ENCODE data around the gene MUS81. TPM values are rescaled to one million over a fixed set of nuclear protein-coding genes. Genes with fewer than 3 reads are reported as not detected.

MUS81 gene
- total and polyA plus RNA-seq, 9 of the 15 experiments (the other 6 are each of a cell fraction or from before 2014, with no cell fraction given) = 13.4 to 118 (median 53.7) TPM

DNA sequence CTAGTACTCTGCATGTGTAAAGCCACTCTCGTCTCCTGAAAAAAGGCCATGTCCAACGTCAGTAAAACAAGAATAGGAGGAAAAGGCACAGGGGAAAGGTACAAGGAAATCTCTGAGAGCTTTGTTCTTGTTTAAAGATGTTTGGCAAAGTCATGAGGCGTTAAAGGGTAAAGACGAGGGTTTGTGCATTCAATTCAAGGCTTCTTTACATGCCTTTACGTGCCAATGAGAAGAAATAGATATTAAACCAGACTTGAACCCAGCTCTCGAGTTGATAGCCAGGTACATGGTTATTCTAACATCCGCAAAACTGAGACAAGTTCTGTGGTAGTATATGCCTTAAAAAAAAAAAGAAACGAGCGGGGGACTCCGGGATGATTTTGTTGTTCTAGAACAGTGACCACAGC, 1.5 kb upstream of the MUS81 start (continued):
- TF ChIP-seq, protein P1, sequence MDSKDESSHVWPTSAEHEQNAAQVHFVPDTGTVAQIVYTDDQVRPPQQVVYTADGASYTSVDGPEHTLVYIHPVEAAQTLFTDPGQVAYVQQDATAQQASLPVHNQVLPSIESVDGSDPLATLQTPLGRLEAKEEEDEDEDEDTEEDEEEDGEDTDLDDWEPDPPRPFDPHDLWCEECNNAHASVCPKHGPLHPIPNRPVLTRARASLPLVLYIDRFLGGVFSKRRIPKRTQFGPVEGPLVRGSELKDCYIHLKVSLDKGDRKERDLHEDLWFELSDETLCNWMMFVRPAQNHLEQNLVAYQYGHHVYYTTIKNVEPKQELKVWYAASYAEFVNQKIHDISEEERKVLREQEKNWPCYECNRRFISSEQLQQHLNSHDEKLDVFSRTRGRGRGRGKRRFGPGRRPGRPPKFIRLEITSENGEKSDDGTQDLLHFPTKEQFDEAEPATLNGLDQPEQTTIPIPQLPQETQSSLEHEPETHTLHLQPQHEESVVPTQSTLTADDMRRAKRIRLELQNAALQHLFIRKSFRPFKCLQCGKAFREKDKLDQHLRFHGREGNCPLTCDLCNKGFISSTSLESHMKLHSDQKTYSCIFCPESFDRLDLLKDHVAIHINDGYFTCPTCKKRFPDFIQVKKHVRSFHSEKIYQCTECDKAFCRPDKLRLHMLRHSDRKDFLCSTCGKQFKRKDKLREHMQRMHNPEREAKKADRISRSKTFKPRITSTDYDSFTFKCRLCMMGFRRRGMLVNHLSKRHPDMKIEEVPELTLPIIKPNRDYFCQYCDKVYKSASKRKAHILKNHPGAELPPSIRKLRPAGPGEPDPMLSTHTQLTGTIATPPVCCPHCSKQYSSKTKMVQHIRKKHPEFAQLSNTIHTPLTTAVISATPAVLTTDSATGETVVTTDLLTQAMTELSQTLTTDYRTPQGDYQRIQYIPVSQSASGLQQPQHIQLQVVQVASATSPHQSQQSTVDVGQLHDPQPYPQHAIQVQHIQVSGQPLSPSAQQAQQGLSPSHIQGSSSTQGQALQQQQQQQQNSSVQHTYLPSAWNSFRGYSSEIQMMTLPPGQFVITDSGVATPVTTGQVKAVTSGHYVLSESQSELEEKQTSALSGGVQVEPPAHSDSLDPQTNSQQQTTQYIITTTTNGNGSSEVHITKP (IDR thresholded peaks at IDR 0.05; ENCODE audit: partially characterized antibody) = no peak
- TF ChIP-seq SPI1 (IDR thresholded peaks at IDR 0.05; ENCODE audit: borderline replicate concordance, low read depth, low read length) (no peak), SREBF2 (CRISPR knock-in tag; IDR thresholded peaks at IDR 0.05) (no peak), TRIM28 (IDR thresholded peaks at IDR 0.05) (no peak), FUS (optimal IDR thresholded peaks at IDR 0.05; ENCODE audit: low read depth, low read length) (no peak), MBD2 (IDR thresholded peaks at IDR 0.05; ENCODE audit: borderline replicate concordance, low read depth) (no peak), BCOR (IDR thresholded peaks at IDR 0.05) (0 out of 2 replicates have a peak, but pooled peaks have one; percentile 7), U2AF2 (optimal IDR thresholded peaks at IDR 0.05; ENCODE audit: low read depth, low read length) (no peak), POLR2AphosphoS5 (IDR thresholded peaks at IDR 0.05; ENCODE audit: control insufficient read depth, insufficient read depth, low read depth, low read length) (no peak), LARP7 (IDR thresholded peaks at IDR 0.05) (no peak), CCAR2 (IDR thresholded peaks at IDR 0.05; ENCODE audit: low read depth, low read length) (no peak), HNRNPUL1 (IDR thresholded peaks at IDR 0.05; ENCODE audit: low read length) (no peak), FOXK2 (conservative IDR thresholded peaks at IDR 0.05 in 1 of 2, IDR thresholded peaks at IDR 0.05 in 1 of 2; ENCODE audit: low read depth in 2 of 2) (0 out of 4 replicates have a peak, but pooled peaks of 1 of the 2 experiments have one; percentile 22), NCOA6 (IDR thresholded peaks at IDR 0.05) (no peak), ZEB2 (IDR thresholded peaks at IDR 0.05) (no peak), CBX5 (IDR thresholded peaks at IDR 0.05; ENCODE audit: borderline replicate concordance, low read depth) (no peak), CHD1 (IDR thresholded peaks at IDR 0.05; ENCODE audit: low read length) (peak; percentile 96), HDAC1 (IDR thresholded peaks at IDR 0.05) (peak in 1 of 2 experiments; percentile 45; a peak in 2 of 4 replicates)
- TF ChIP-seq, protein P2, sequence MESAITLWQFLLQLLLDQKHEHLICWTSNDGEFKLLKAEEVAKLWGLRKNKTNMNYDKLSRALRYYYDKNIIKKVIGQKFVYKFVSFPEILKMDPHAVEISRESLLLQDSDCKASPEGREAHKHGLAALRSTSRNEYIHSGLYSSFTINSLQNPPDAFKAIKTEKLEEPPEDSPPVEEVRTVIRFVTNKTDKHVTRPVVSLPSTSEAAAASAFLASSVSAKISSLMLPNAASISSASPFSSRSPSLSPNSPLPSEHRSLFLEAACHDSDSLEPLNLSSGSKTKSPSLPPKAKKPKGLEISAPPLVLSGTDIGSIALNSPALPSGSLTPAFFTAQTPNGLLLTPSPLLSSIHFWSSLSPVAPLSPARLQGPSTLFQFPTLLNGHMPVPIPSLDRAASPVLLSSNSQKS (CRISPR knock-in tag; IDR thresholded peaks at IDR 0.05) = no peak
- TF ChIP-seq, protein P3, sequence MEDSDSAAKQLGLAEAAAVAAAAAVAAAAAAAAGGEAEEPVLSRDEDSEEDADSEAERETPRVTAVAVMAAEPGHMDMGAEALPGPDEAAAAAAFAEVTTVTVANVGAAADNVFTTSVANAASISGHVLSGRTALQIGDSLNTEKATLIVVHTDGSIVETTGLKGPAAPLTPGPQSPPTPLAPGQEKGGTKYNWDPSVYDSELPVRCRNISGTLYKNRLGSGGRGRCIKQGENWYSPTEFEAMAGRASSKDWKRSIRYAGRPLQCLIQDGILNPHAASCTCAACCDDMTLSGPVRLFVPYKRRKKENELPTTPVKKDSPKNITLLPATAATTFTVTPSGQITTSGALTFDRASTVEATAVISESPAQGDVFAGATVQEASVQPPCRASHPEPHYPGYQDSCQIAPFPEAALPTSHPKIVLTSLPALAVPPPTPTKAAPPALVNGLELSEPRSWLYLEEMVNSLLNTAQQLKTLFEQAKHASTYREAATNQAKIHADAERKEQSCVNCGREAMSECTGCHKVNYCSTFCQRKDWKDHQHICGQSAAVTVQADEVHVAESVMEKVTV (CRISPR knock-in tag; IDR thresholded peaks at IDR 0.05) = no peak
- TF ChIP-seq, protein P4, sequence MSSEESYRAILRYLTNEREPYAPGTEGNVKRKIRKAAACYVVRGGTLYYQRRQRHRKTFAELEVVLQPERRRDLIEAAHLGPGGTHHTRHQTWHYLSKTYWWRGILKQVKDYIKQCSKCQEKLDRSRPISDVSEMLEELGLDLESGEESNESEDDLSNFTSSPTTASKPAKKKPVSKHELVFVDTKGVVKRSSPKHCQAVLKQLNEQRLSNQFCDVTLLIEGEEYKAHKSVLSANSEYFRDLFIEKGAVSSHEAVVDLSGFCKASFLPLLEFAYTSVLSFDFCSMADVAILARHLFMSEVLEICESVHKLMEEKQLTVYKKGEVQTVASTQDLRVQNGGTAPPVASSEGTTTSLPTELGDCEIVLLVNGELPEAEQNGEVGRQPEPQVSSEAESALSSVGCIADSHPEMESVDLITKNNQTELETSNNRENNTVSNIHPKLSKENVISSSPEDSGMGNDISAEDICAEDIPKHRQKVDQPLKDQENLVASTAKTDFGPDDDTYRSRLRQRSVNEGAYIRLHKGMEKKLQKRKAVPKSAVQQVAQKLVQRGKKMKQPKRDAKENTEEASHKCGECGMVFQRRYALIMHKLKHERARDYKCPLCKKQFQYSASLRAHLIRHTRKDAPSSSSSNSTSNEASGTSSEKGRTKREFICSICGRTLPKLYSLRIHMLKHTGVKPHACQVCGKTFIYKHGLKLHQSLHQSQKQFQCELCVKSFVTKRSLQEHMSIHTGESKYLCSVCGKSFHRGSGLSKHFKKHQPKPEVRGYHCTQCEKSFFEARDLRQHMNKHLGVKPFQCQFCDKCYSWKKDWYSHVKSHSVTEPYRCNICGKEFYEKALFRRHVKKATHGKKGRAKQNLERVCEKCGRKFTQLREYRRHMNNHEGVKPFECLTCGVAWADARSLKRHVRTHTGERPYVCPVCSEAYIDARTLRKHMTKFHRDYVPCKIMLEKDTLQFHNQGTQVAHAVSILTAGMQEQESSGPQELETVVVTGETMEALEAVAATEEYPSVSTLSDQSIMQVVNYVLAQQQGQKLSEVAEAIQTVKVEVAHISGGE (CRISPR knock-in tag; IDR thresholded peaks at IDR 0.05) = no peak
